ENCODE results near the gene PHACTR3. TPM values are rescaled to one million over a fixed set of nuclear protein-coding genes. Genes with fewer than 3 reads are reported as not detected.
A peak's percentile ranks its signal among the peaks of the same experiment; 100 is the strongest.

Gene PHACTR3
- total RNA-seq, 1 donor from 2014 or later: 0.06 TPM

GRCh38 chr20:59756241-59756640 is 151.9 kb downstream of the PHACTR3 start:
- TF ChIP-seq, protein P1, sequence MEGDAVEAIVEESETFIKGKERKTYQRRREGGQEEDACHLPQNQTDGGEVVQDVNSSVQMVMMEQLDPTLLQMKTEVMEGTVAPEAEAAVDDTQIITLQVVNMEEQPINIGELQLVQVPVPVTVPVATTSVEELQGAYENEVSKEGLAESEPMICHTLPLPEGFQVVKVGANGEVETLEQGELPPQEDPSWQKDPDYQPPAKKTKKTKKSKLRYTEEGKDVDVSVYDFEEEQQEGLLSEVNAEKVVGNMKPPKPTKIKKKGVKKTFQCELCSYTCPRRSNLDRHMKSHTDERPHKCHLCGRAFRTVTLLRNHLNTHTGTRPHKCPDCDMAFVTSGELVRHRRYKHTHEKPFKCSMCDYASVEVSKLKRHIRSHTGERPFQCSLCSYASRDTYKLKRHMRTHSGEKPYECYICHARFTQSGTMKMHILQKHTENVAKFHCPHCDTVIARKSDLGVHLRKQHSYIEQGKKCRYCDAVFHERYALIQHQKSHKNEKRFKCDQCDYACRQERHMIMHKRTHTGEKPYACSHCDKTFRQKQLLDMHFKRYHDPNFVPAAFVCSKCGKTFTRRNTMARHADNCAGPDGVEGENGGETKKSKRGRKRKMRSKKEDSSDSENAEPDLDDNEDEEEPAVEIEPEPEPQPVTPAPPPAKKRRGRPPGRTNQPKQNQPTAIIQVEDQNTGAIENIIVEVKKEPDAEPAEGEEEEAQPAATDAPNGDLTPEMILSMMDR (conservative IDR thresholded peaks at IDR 0.05; ENCODE audit: low read depth, low read length): no peak
- H3K4me3 ChIP-seq (ENCODE audit: low read depth, low read length): no peak overlapping the region
- DNase-seq (ENCODE audit: low read depth): no peak

GRCh38 chr20:59764037-59764436 is 159.7 kb downstream of the PHACTR3 start:
- no peak for DNase-seq (ENCODE audit: low read depth)
- H3K4me3 ChIP-seq (ENCODE audit: low read depth, low read length): no peak overlapping the region
- TF ChIP-seq, protein P1 (conservative IDR thresholded peaks at IDR 0.05; ENCODE audit: low read depth, low read length): no peak

DNA sequence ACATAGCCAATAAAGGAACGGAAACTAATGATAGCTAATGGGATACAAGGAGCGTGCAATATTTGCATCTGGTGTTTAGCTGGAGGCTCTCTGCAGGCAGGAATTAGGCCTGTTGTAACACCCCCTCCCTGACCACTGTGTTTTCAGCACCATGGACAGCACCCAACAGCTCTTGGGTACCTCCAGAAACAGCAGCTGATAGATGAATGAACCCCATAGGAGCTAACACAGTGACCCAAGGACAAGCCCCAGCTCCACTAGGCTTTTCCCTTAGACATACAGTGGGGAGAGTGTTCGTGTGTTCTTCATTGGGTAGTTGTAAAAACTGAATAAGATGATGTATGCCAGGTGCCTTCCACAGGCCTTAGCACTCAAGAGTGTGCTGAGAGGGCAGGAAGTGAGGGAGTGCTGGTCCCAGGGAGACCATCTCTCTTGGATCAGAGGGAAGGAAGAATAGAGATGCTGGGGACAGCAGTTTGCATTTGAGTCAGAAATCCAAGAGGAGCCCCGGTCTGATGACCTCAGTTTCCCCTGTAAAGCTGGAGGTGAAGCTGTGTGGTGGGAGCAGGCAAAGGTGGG is 161.3 kb downstream of the PHACTR3 start:
- no peak overlapping the region for H3K4me3 ChIP-seq (ENCODE audit: low read depth, low read length)
- no peak for DNase-seq (ENCODE audit: low read depth)
- TF ChIP-seq, protein P1 (conservative IDR thresholded peaks at IDR 0.05; ENCODE audit: low read depth, low read length): no peak

DNA sequence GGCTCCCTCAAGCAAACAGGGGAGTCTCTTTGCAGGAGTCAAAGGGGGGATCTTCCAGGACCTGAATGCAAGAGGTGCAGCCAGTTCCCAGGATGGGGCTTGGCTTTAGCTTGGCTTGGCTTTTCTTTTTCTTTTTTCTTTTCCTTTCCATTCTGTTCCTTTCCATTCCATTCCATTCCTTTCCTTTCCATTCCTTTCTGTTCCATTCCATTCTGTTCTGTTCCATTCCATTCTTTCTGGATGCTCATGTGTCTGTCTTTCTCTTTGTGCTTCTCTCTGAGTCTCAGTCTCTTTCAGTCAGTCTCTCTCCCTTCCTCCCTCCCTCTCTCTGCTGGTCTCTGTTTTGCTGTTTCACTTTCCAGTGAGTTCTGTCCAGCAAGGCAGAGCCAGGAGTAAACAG is 163.3 kb downstream of the PHACTR3 start:
- TF ChIP-seq, protein P1 (conservative IDR thresholded peaks at IDR 0.05; ENCODE audit: low read depth, low read length): no peak
- no peak for DNase-seq (ENCODE audit: low read depth)
- no peak overlapping the region for H3K4me3 ChIP-seq (ENCODE audit: low read depth, low read length)

DNA sequence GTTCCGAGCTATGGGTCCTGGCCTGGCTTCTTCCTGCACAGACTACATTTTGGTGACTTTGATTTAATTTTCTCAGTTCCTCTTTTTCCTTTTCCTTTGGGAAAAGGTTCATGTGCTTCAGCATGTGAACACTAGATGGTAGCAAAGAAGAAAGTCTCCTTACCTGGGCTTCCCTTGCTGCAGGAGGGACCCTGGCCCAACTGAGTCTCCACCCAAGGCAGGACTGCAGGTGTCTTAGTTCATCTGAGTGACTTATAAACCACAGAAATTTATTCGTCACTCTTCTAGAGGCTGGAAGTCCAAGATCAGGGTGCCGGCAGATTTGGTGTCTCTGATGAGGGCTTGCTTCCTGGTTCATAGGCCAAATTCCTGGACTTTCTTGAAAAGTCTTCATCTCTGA is 165.9 kb downstream of the PHACTR3 start:
- H3K4me3 ChIP-seq (ENCODE audit: low read depth, low read length): no peak overlapping the region
- TF ChIP-seq, protein P1 (conservative IDR thresholded peaks at IDR 0.05; ENCODE audit: low read depth, low read length): peak; percentile 24
- DNase-seq (ENCODE audit: low read depth): no peak

DNA sequence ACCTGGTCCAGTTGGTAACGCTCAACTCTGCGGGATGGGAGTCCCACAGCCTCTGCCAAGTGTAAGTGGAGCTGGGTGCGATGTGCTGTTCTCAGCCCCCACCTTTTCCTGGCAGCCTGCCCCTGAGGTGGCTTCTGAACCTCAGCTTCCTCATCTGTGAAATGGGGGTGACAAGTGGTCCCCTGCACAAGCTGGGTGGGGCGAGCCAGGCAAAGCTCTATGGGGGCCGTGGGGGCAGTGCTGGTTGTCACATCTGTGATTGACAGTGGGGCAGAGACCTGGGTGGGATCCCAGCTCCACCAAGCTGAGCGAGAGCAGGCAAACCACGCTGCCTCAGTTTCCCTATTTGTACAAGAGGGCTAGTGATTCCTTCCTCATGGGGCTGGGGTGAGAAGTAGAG is 166.5 kb downstream of the PHACTR3 start:
- no peak overlapping the region for H3K4me3 ChIP-seq (ENCODE audit: low read depth, low read length)
- no peak for DNase-seq (ENCODE audit: low read depth)
- TF ChIP-seq, protein P1 (conservative IDR thresholded peaks at IDR 0.05; ENCODE audit: low read depth, low read length): no peak
